Fibroblast of upper back skin (primary cell): Measurements from ENCODE around the gene BEAN1.
A peak's percentile ranks its signal among the peaks of the same experiment; 100 is the strongest.
"Not testable (repeated sequence)": the region's sequence is repeated elsewhere in the genome, so short reads cannot be mapped to it uniquely, and the experiment has no call there.

ENCODE experiments used
- DNase-seq: peaks from one replicate; pipeline ENCODE4 v3.0.0-alpha.2; 2013

Gene BEAN1

DNA sequence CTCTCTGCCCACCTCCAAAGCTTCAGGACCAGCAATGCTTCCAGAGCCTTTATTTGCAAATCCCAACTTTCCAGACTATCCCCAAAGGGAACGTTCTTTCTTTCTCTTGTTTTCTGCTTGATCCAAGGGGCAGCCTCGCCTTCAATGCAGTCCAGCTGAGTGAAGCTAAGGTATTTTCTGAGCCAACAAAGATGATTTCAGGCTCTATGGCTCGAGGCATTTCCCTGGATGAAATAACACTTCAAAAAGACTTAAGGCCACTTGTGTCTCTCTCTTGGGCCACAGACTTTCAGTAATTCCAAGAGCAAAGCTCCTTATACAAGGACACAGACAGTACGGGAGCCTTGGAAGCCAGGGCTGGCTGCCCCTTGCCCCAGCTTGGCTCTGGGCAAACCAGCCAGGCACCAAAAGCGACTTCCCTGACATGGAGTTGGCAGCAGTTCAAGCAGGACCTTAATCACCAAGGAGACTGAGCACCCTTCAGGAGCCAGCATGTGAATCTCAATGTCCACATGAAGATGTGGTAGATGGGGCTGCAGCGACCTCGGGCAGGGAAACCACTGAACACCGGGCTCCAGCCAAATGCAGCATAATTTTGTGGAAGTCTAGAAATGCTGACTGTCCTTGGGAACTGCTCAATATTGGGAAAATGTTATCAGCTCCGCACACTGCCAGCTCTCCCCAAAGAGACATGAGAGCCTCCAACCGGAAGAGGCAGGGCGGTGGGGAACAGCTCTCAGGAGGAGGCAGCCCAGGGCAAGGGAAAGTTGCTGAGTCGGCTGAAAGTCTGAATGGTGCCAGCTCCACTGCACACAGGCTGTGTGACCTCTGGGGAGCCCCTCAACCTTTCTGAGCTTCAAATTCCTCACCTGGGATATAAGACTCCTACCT, 83.9 kb downstream of the BEAN1 start:
- no peak for DNase-seq

DNA sequence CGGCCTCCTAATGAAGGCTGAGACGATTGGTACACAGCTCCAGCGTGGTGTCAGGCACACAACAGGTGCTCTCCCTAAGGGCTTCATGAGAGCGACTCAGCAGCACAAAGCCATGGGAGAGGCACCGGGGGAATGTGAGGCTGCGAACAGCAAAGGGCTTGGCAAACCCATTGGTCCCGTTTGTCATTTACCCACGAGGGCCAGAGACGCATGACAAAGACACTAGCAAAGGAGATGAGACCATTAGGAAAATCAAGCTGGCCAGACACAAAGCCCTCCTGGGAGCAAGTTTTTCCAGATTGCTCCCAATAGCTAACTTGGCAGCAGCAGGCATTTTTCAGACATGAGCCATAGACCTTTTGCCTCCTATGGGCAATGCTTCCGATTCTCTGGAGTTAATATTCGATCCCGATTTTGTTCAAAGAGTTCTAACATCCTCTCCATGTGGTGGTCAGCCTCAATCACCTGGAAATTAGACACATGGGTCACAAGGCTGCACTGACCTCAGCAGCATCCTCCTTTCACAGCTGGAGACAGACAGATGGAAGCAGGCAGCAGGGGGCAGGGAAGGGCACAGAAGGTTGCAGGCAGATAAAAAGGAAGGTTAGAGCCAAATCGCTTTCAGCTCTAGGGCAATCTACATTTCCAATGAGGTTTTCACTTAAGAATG, 84.6 kb downstream of the BEAN1 start:
- peak; percentile 81 for DNase-seq

DNA sequence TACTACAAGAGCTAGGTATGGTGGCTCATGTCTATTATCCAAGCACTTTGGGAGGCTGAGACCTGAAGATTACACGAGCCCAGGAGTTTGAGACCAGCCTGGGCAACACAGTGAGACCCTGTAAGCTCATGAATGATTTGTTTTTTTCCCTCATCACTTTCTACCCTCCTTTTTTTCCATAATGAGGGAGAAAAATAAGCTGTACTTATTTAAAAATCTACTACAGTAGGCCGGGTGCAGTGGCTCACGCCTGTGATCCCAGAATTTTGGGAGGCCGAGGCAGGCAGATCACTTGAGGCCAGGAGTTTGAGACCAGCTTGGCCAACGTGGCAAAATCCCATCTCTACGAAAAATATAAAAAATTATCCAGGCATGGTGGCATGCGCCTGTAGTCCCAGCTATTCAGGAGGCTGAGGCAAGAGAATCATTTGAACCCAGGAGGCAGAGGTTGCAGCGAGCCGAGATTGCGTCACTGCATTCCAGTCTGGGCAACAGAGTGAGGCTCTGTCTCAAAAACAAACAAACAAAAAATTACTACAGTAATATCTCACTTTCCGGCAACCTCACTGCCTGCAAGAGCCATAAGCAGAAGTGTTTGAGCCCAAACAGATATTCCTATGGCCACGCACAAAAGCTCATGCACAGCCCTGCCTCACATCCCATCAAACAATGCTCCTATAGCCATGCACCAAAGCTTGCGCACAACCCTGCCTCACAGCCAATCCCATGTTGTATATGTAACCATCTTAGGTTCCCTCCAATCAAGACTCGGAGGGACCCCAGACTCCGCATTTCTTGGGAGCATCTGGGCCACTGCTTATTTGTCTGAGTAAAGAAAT, 85.4 kb downstream of the BEAN1 start:
- DNase-seq: peak; percentile 8

DNA sequence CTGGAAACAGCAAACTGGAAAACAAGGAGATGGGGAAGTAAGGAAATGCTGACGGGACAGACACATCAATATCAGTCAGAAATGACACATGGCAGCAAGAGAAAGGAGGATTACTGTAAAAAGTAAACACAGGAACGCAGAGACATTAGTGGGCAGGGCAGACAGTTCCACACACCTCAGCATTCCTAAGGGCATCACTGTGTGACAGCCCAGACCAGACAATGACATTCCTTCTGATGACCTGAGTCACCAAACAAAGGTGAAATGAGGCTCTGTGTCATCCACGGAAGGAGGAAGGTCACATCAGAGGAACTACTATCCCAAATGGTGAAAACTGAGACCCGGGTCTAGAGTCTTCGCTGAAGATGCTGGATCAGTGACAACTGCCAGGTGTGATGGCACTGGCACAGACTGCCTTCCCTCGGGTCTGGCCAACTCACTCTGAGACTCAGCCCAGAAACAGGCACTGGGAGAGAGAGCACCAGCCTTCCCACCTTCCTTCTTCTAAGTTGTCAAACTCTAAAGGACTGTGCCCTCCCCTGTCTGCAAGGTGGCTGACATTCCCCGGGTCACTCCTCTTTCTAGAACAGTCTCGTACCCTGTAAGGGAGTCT, 86.1 kb downstream of the BEAN1 start:
- DNase-seq: no peak

DNA sequence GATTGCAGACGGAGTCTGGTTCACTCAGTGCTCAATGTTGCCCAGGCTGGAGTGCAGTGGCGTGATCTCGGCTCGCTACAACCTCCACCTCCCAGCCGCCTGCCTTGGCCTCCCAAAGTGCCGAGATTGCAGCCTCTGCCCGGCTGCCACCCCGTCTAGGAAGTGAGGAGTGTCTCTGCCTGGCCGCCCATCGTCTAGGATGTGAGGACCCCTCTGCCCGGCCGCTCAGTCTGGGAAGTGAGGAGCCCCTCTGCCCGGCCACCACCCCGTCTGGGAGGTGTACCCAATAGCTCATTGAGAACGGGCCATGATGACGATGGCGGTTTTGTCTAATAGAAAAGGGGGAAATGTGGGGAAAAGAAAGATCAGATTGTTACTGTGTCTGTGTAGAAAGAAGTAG, 87.3 kb downstream of the BEAN1 start:
- not testable (repeated sequence) for DNase-seq

DNA sequence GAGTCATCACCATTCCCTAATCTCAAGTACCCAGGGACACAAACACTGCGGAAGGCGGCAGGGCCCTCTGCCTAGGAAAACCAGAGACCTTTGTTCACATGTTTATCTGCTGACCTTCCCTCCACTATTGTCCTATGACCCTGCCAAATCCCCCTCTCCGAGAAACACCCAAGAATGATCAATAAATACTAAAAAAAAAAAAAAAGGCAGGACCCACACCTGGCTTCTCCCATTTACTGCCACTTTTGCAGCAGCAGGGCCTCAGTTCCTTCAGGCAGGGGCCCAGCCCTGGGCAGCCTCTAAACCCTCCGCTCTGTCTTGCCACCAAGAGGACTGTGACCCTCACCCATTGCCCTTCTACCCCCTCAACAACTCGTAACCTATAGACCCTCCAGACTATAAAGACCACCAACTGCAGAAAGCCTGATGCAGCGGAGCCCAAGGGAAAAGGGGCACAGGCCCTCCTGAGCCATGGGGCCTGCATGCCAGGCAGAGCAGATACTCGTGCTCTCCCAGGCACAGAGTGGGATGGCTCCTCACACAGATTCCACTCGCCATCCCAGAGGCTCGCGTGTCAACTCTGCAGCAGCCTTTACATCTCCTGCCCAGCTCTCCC, 88.0 kb downstream of the BEAN1 start:
- DNase-seq: not testable (repeated sequence)

DNA sequence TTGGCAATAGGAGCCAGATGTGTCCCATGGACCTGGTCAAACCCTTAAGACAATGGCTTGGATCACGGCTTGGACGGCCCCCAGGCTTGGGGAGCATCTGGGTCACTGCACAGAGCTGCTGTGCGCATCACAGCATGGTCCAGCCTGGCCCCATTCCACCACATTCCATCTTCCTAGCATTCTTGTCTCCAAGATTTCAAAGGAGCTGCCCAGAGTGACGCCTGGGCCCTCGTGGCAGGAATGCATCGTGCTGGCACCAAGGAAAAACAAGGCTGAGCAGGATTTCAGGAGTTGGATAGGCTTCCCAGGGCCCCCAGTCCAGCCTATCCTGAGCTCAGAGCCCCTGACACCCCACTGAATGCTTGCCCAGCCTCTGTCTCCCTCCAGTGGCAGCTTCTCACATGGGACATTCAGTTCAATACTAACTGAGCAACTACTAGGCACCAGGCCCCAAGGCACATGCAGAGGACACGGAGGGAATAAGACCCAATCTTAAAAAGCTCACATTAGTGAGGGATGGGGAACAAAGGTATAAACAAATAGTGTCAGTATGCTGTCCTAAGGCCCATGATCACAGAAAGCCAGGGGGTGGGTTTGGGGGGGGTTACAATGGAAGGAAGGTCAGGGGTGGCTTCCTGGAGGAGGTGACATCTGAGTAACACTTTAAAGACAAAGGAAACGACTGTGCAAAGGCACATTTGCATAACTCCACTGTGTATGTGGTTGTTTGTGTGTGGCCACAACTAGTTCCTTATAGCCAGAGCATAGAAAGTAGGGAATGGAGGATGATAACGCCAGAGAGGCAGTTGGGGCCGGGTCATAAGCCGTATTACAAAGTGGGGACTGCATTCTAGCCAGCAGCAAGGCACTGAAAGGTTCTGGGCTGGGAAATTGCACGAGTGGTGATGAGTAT, 88.8 kb downstream of the BEAN1 start:
- peak; percentile 56 for DNase-seq

DNA sequence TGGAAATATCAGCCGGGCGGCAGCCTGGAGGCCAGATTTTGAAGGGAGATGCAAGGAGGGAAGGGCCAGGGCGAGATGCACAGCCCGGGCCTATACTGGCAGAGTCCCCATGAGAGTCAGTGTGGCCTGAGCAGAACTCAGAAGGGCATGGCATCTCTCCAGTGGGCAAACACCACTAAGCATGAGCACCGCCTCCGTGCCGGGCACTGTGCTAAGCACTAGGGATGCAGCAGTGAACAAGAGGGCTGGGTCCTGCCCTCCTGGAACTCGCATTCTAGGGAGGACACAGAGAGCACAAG, 89.4 kb downstream of the BEAN1 start:
- no peak for DNase-seq

DNA sequence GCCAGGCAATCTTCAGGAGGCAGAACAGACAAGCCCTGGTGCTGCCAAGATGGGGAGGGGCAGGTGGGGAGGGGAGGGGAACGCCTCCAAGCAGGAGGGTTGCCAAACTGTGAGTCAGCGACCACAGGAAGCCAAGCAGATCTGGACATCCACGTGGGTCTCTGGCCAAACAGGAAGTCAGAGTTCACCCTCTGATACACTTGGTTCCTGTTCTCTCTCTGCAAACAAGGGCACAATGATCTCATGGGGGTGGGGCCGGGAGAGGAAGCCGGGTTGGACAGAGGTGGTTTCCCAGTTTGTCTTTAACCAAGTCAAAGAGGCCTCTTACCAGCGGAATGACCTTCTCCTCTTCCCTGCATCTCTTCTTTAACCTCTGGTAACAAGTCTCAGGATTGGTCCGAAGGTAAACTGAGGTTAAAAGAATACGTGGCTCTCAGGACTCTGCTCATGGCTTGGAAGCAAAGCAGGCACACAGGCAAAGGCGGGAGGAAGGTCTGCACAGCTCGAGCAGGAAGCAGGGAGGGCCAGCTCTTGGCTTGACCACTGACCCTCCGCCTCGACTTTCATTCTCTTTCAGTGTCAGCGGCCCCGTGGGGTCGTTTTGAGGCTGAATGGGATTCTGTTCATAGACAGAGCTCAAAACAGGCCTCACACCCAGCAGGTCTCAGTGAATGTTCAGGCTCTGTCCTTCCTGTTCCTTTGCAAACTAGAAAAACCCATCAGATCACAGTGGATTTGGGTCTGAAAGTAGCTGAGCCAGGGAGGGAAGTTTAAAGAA, 89.9 kb downstream of the BEAN1 start:
- DNase-seq: peak; percentile 96

DNA sequence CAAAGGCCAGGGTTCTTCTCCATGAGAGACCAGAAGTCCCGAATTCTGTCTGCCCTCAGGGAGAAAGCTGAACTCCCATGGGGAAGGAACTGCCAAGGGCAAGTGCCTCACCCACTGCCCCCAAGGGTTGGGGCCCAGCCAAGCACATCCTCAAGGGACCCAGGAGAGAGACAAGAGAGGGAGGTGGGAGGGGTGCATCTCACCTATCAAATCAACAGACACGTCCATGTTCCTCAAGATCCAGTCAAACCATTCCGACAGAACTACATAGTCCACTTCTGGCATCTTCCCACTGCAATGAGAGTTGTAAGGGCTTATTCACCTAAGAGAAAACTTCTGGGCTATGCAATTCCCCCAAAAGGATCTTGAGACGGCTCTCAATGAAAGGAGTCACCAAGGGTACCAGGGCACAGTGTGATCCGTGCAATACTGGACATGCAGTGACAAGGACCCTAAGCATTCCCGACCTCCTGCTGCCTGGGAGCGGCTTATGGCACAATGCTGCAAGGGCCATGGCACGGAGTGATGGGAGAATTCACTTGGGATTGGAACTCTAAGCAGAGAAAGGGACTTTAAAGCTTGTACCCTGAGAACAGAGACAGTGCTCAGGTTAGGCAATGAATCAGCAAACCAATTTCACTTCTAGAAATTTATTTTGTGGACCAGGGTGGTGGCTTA, 90.6 kb downstream of the BEAN1 start:
- no peak for DNase-seq

DNA sequence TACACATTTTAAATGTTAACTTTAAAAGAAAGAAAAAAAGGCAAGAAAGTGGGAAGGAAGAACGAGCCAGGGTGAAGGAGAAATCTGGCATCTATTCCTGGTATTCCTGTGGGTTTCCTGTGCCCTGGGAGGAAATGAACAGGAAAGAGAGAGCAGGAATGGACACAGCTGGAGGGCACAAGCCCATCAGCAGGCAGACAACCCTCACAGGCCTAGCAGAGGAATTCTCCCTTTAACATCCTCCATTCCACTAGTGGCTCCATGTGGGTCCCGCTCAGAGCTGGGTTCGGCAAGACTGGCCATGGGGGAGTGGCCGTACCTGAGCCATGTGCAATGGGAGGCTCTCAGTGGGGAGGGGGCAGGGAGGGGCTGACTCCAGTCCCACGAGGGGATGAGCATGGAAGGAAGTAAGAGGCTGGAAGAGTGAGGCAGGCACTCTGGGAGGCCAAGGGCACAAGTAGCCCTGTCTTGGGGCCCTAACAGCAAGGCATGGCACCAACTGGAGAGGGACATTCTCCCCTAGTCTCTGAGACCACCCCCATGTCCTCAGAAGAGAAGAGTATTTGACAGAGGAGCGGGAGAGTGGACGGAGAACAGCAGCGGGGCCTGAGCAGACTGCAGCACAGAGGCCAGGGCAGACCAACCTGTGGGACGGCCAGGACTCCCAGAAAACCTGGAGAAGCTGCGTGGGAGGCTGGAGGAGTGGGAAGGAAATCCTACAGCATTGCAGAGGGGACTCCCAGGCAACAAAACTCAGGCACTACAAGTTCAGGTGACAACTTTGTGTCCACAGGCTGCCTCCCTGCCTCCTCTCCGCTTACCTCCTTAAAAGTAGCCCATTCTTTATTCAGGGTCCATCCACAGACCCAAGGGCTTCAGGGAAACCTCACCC, 92.6 kb downstream of the BEAN1 start:
- DNase-seq: no peak

DNA sequence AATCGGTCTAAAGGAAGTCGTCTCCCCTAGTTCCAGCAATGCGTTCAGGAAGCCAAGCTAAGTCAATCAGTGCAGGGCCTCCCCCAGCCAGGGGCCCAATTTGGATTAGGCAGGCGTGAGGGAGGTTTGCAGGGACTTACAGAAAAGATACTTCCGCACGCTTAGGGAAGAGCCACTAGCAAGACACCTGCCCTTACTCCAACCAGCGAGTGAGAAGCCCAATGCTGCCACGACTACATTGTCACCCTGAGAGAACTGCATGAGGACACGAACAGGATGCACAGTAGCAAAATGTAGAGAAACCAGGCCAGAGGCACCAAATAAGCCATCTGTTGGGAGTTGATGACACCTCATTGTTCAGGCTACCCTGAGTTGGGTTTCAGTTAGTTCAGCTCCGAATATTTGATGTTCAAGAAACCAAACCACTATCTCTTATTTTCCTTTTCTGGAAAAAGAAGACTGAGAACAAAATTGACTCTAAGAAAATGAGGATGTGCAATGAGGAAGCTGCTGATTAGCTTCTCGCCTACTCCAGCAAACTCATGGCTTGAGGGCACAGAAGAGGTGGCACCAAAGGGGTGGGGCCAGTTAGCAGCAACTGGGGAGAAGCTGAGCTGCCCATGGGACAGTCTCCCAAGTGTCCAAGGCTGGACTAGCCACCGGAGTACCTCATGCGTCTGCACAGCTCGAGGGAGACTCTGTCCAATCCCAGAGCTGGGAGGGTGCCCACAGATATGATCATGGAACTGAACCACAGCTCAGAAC, 93.5 kb downstream of the BEAN1 start:
- no peak for DNase-seq

DNA sequence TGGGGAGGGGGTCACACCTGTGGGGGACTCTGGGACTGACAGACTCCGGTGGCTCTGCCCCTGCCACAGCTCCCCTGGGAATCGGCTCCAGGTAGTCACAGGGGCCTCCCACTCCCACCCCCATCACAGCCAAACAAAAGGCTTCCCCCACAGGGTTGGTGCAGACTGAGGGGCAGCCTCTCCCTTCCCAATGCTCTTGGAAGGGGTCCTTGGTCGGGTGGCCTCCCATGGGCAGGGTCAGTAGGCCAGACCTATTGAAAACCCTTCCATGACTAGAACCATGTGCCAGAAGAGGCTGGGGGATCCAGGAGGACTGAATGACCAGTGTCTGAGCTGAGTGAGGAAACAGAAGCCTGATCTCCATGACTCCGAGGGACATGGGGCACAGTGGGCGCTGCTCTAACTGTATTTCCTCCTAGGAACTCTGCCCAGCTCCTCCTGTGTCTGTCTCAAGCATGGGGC, 94.2 kb downstream of the BEAN1 start:
- DNase-seq: no peak

DNA sequence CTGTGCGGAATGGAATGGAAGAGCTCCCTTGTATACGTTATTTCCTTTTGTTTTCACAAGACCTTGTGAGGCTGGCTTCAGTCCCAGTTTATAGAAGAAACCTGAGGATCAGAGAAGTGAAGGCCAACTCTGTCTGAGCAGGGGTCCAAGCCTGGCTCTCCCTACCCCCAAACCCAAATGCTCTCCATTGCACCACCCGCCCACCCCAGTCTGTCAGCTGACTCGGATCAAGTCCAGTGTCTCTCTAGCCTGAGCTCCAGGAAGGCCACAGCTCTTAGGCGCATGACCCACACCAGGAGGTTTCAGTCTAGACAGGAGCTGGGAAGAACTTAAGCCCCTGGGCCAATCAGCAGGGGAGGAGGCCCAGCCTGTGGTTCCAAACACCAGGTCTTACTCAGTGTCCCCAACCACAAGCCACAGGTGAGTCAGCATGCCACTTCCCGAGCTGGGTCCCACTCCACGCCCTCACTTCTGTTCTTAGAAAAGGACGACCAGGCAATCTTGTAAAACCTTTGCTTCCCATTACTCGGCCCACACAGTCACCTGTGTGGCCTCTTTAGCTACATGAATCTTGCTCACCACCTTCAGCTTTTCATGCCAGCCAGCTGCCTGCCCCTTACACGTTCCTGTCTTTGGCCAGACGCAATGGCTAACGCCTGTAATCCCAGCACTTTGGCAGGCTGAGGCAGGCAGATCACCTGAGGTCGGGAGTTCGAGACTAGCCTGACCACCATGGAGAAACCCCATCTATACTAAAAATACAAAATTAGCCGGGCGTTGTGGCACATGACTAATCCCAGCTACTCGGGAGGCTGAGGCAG, 95.1 kb downstream of the BEAN1 start:
- DNase-seq: peak; percentile 78

DNA sequence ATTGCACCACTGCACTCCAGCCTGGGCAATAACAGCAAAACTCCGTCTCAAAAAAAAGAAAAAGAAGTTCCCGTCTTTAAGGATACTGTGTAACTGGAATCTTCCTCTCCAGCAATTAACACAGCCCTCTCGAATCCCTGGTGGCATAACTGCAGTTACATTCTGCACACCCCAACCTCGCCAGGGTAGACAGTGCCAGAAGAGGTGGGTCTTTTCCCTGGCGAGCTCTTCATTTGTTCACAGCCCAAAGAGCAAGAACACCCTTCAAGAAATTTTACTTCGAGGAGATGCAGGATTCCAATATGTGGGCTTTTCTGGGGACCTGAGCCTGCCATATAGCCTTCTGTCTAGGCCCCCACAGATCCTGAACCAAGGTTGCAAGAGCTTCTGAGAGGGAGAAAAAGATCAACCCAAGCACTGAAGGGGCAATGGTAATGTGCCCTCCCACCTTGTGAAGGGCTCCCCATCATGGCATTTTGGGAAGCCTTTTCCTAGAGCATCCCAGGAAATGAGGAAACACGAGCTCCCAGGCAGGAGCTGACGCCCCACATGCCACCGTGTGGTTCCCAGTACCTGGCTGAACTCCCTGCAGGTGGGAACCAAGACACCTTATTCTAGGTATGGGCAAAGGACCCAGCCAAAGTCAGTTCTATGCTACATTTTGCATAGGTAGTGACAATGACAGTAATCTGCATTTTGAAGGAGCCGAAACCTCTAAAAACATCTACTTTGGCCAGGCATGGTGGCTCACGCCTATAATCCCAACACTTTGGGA, 95.9 kb downstream of the BEAN1 start:
- DNase-seq: no peak

DNA sequence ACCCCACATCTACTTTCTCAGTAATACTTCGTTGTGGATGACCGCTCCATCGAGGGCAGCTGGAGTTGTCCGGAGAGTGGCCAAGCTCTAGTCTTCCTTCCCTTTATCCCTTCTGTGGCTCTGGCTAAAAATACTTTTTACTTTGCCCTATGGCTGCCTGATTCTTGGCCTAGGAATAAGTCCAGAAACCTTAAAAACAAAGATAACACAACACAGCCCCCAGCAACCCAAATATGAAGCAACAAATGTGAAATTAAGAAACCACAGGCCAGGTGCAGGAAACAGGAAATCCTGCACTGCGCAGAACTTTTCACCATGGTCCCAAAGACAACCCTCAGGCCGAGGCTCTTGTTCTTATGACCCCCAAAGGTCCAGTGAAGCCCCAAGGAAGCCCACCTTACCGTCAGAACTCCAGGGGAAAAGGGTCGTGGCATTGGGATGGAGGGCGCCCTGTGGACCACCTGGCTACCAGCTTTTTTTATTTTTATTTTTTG, 96.8 kb downstream of the BEAN1 start:
- no peak for DNase-seq
